AG10803 (cell line): Measurements from ENCODE around the gene CCDC136.

Experiments used
- DNase-seq: peaks from one replicate; pipeline ENCODE4 v3.0.0; 2010; ENCODE audit warnings: low read depth
- H3K4me3 ChIP-seq: 2 replicates; pipeline ENCODE4 v1.5.1; 2011; ENCODE audit warnings: mild to moderate bottlenecking, low read length, control low read depth
- TF ChIP-seq, protein P1 (sequence below): conservative IDR thresholded peaks from 2 replicates; pipeline ENCODE4 v1.5.1; 2011; ENCODE audit warnings: mild to moderate bottlenecking, low read length, control low read depth, inconsistent platforms

CCDC136 gene

DNA sequence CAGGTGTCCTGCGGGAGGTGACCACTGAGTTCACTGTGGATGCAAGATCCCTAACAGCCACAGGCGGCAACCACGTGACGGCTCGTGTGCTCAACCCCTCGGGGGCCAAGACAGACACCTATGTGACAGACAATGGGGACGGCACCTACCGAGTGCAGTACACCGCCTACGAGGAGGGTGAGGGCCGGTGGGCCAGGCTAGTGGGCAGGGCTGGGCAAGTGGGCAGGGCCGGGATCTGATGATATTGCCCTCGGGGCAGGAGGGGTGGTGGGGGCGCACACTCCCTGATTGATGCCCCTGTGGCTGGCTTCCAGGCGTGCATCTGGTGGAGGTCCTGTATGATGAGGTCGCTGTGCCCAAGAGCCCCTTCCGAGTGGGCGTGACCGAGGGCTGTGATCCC is 54.2 kb downstream of the CCDC136 start:
- no peak for DNase-seq
- TF ChIP-seq, protein P1, sequence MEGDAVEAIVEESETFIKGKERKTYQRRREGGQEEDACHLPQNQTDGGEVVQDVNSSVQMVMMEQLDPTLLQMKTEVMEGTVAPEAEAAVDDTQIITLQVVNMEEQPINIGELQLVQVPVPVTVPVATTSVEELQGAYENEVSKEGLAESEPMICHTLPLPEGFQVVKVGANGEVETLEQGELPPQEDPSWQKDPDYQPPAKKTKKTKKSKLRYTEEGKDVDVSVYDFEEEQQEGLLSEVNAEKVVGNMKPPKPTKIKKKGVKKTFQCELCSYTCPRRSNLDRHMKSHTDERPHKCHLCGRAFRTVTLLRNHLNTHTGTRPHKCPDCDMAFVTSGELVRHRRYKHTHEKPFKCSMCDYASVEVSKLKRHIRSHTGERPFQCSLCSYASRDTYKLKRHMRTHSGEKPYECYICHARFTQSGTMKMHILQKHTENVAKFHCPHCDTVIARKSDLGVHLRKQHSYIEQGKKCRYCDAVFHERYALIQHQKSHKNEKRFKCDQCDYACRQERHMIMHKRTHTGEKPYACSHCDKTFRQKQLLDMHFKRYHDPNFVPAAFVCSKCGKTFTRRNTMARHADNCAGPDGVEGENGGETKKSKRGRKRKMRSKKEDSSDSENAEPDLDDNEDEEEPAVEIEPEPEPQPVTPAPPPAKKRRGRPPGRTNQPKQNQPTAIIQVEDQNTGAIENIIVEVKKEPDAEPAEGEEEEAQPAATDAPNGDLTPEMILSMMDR = no peak
- H3K4me3 ChIP-seq = no peak overlapping the region

DNA sequence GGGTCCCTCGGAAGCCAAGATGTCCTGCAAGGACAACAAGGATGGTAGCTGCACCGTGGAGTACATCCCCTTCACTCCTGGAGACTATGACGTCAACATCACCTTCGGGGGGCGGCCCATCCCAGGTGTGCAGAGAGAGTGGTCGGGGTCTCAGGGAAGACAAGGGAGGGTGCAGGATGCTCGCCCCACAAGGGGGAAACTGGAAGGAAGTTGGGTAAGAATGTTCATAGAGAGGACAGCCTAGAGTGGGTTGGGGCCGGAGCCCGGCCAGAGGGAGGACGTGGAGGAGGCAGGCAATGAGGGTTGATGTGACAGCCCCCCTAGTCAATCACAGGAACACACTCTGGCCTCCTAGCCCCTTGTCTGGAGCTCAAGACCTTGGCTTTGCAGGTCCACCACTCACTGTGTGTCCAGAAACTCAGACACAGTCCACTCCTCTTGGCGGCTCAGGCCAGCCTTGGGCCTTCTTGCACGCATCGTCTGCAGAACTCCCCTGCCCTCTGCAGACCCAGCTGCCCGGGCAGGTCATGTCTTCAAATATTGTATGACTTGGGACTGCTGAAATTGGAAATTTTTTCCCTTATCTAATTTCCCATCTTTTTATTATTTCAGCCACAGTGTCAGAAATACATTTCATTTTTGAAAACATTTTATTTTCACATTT is 55.1 kb downstream of the CCDC136 start:
- DNase-seq = no peak
- TF ChIP-seq, protein P1 = no peak
- H3K4me3 ChIP-seq = no peak overlapping the region

DNA sequence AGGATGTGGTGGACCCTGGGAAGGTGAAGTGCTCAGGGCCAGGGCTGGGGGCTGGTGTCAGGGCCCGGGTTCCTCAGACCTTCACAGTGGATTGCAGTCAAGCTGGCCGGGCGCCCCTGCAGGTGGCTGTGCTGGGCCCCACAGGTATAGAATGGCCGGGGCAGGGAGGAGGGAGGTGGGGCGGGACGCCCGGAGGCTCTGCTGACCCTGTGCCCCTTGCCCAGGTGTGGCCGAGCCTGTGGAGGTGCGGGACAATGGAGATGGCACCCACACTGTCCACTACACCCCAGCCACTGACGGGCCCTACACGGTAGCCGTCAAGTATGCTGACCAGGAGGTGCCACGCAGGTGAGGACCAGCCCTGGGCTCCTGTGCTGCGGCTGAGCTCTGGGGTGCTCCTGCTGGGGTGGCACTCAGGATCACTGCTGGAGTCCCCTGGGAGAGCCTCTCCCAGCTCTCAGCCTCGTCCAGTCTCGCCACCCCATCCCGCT is 56.0 kb downstream of the CCDC136 start:
- TF ChIP-seq, protein P1 = no peak
- no peak for DNase-seq
- H3K4me3 ChIP-seq = no peak overlapping the region

DNA sequence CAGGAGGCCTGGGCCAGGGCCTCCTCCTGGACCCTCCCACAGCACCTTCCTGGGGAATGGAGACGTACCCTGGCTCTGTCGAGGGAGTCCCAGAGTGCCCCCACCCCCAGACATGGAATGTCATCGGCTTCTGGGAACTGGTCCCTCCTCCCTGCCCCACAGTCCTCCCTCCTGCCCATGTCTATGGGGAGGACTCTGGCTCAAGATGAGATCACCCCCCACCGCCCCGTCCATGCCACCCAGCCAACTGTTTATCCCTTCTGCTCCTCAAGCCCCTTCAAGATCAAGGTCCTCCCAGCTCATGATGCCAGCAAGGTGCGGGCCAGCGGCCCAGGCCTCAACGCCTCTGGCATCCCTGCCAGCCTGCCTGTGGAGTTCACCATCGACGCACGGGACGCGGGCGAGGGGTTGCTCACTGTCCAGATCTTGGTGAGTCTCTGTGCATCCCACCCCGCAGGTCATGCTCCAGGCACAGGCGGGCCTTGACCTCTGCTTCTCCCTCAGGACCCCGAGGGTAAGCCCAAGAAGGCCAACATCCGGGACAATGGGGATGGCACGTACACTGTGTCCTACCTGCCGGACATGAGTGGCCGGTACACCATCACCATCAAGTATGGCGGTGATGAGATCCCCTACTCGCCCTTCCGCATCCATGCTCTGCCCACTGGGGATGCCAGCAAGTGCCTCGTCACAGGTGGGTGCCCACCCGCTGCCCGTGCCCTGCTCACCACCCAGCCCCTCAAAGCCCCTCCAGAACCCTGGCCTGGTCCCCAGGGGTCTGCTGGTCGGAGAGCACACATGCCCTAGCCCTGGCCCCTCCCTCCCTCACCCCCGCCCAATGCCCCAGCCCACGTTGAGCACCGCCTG is 56.8 kb downstream of the CCDC136 start:
- DNase-seq = no peak
- TF ChIP-seq, protein P1 = no peak
- H3K4me3 ChIP-seq = no peak overlapping the region

DNA sequence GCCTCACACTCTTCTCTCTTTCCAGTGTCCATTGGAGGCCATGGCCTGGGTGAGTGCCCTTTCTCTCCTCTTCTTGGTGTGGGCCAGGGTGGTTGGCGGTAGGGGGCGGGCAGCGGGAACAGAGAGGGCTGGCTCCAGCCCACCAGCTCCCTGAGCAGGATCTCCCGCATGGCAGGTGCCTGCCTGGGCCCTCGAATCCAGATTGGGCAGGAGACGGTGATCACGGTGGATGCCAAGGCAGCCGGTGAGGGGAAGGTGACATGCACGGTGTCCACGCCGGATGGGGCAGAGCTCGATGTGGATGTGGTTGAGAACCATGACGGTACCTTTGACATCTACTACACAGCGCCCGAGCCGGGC is 57.4 kb downstream of the CCDC136 start:
- no peak for DNase-seq
- H3K4me3 ChIP-seq = no peak overlapping the region
- TF ChIP-seq, protein P1 = no peak

DNA sequence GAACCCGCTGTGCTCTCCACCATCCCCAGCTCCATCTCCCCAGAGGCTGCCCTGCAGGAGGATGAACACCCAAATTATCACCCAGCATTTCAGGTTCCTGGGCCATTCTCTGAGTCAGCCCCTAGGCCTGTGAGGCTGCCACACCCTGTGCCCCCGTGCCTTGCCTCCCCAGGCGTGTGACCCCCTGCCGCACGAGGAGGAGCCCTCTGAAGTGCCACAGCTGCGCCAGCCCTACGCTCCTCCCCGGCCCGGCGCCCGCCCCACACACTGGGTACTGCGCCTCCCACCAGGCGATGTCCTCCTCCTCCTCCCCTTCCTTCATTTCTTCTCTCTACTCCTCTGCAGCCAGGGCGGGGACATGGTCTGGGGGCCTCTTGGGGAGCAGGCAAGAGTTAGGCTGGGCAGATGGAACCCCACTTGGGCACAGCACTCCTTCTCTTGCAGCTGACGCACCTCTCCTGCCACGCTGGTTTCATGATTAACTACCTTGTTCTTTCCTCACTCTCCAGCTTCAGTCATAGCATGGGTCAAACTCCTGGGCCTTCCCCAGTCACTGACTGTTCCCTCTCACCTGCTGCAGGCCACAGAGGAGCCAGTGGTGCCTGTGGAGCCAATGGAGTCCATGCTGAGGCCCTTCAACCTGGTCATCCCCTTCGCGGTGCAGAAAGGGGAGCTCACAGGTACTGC is 58.2 kb downstream of the CCDC136 start:
- no peak for DNase-seq
- H3K4me3 ChIP-seq = no peak overlapping the region
- TF ChIP-seq, protein P1 = no peak
